Heart right ventricle (tissue), 16 donors: ENCODE data around the gene MALRD1. TPM values are rescaled to one million over a fixed set of nuclear protein-coding genes. Genes with fewer than 3 reads are reported as not detected.

ENCODE experiments used
- ATAC-seq, 8 donors: fragments of 200-7000 bp; cut with Tn5 transposase; one replicate each; pipeline ENCODE4 v1.9.1; 2020; ENCODE audit warnings: mild to moderate bottlenecking in 8 of 8, moderate library complexity in 8 of 8, moderate number of reproducible peaks in 1 of 8
- DNase-seq, 2 donors: peaks; one replicate each; pipeline ENCODE4 v3.0.0-alpha.2; 2020
- H3K27ac ChIP-seq, 10 donors: fragments of 200-600 bp; sonication (generic) in 2 of 10; one replicate each; pipeline versions ENCODE4 v1.5.0 to v1.8.0; 2020 to 2022; ENCODE audit warnings: mild to moderate bottlenecking in 3 of 10
- H3K27me3 ChIP-seq, 7 donors: fragments of 200-600 bp; one replicate each; pipeline ENCODE4 v1.8.0; 2021 to 2022; ENCODE audit warnings: mild to moderate bottlenecking in 2 of 7
- H3K36me3 ChIP-seq, 9 donors: fragments of 200-600 bp; sonication (generic) in 1 of 9; one replicate each; pipeline versions ENCODE4 v1.5.0 to v1.8.0; 2020 to 2022; ENCODE audit warnings: mild to moderate bottlenecking in 2 of 9
- H3K4me1 ChIP-seq, 9 donors: fragments of 200-600 bp; sonication (generic) in 1 of 9; one replicate each; pipeline versions ENCODE4 v1.5.0 to v1.8.0; 2020 to 2022; ENCODE audit warnings: mild to moderate bottlenecking in 4 of 9
- H3K4me3 ChIP-seq, 10 donors: fragments of 200-600 bp; sonication (generic) in 2 of 10; one replicate each; pipeline versions ENCODE4 v1.5.0 to v1.8.0; 2020 to 2022; ENCODE audit warnings: mild to moderate bottlenecking in 7 of 10, moderate library complexity in 2 of 10
- H3K9me3 ChIP-seq, 11 donors: fragments of 200-600 bp in 10 of 11; sonication (generic) in 2 of 11; one replicate each; pipeline versions ENCODE4 v1.5.0 to v1.8.0; 2013 to 2022; ENCODE audit warnings: mild to moderate bottlenecking in 2 of 11, control low read depth in 1 of 11, moderate library complexity in 1 of 11
- CTCF ChIP-seq, 9 donors: fragments of 200-600 bp; sonication (generic) in 2 of 9; IDR thresholded peaks; one replicate each; pipeline versions ENCODE4 v1.5.0 to v1.8.0; 2021 to 2022; ENCODE audit warnings: antibody characterized with exemption in 9 of 9, mild to moderate bottlenecking in 5 of 9, moderate library complexity in 1 of 9
- WGBS, 2 donors: extraction: QIAGEN DNeasy Blood & Tissue Kit; methylation state at CpG; one replicate each; pipeline ENCODE4 v1.1.7; 2013; ENCODE audit warnings: inconsistent platforms in 1 of 2; 5-methylcytosine and 5-hydroxymethylcytosine counted together
- intact Hi-C, 10 donors: fragments of 100-400 bp; cut with DNase I; formaldehyde crosslinking; loops; one replicate each; pipeline versions ENCODE4 v1.11.1 to v1.14.2; 2022
- polyA plus RNA-seq, 2 donors: library from polyadenylated mRNA; stranded (reverse); fragments of 200-250 nt; gene quantifications; one replicate each; pipeline ENCODE4 v1.2.3, GENCODE V29; 2013
- total RNA-seq, 10 donors: library from RNA; stranded (reverse); fragmentation: NEBNext Ultra II Directional in 3 of 10; extraction: Animal tissue kit (Norgen Biotek cat#: 25700) in 3 of 10; gene quantifications; one replicate each; pipeline versions ENCODE4 v1.2.1 to v1.2.4, GENCODE V29; 2021 to 2023
- donor health status: Arrhythmogenic right ventricular cardiomyopathy.
- donor health status: ischemic (EF 13 %, LVEDD 7.1; RV severe dilation, severe dysfunction).
- donor health status: healthy with polysubstance abuse.
- donor health status: DM: no; HTN: yes; CAD: no.
- donor health status: DM: no; HTN: no; CAD: no.
- donor health status: ischemic (EF 25% LVEDD 6.9; RV normal size, moderate dysfunction).
- donor health status: ischemic (EF 25% LVEDD 5.7; RV mildly dilated, moderate dysfunction).
- donor health status: healthy.
- donor health status: DM: yes; HTN: yes; CAD: no.
- donor health status: Ischemic cardiomyopathy.
- donor health status: ischemic (EF 35%, LVEDD 5.7; RV mildly dilated, moderate dysfunction).
- donor health status: nonischemic (EF 11% LVEDD 7.7; RV severe dilation, severe dysfunction).
- donor health status: DM: yes; HTN: yes; CAD: no.
- donor health status: PGD.
- donor health status: ischemic (EF 29% LVEDD 5.4; RV normal size, mild dysfunction).
- donor health status: nonischemic (EF 23%, LVEDD 6.1; RV moderate dilation, normal function).

The MALRD1 gene
- total and polyA plus RNA-seq, 12 donors = 0.10 to 2.2 (median 0.47) TPM

- Histone ChIP-seq H3K27me3 (no peaks in the 10 kb centered on the region), H3K36me3 (no peaks in the 10 kb centered on the region), H3K27ac (no peak overlapping the region), H3K4me3 (no peak overlapping the region), H3K4me1 (no peaks in the 10 kb centered on the region), H3K9me3 (peaks cover 0 to 28% (median 9%) of the 10 kb centered on the region in 11 donors)
- no peak for ATAC-seq
- DNase-seq = no peak
- WGBS, 2 donors = 70 to 78% methylated on average over 3 of the region's 3 CpGs
- intact Hi-C loops = no loop called here
- no peak for TF ChIP-seq CTCF (IDR thresholded peaks at IDR 0.05)
Measured at GRCh38 chr10:19683356-19683755, 634.8 kb downstream of the MALRD1 start.

- H3K4me3 ChIP-seq = no peak overlapping the region
- H3K36me3 ChIP-seq = no peaks in the 10 kb centered on the region
- peak in 1 of 9 donors; percentile 8 for TF ChIP-seq CTCF (IDR thresholded peaks at IDR 0.05)
- no peaks in the 10 kb centered on the region for H3K4me1 ChIP-seq
- 52 to 65% methylated on average over 5 of the region's 5 CpGs for WGBS, 2 donors
- H3K27me3 ChIP-seq = no peaks in the 10 kb centered on the region
- peaks cover 0 to 25% (median 6%) of the 10 kb centered on the region in 11 donors for H3K9me3 ChIP-seq
- DNase-seq (no peak), ATAC-seq (no peak)
- no peak overlapping the region for H3K27ac ChIP-seq
- intact Hi-C loops = no loop called here
Measured at GRCh38 chr10:19683960-19684359, 635.4 kb downstream of the MALRD1 start.

- no peak for DNase-seq
- intact Hi-C loops = no loop called here
Measured at GRCh38 chr10:19688344-19688743, 639.7 kb downstream of the MALRD1 start.

GRCh38 chr10:19689231-19689630 lies 640.6 kb downstream of the MALRD1 start:
- intact Hi-C loops = no loop called here
- no peak overlapping the region for H3K4me3 ChIP-seq
- WGBS, 2 donors = 75 to 78% methylated on average over 3 of the region's 3 CpGs
- H3K27ac ChIP-seq = no peak overlapping the region
- H3K9me3 ChIP-seq = peaks cover 0 to 5% (median 0%) of the 10 kb centered on the region in 11 donors
- no peaks in the 10 kb centered on the region for H3K27me3 ChIP-seq
- no peak for ATAC-seq
- H3K36me3 ChIP-seq = no peaks in the 10 kb centered on the region
- no peak for TF ChIP-seq CTCF (IDR thresholded peaks at IDR 0.05)
- H3K4me1 ChIP-seq = no peaks in the 10 kb centered on the region
- no peak for DNase-seq

More at GRCh38 chr10:19688344-19688743, 639.7 kb downstream of the MALRD1 start:
- Histone ChIP-seq H3K9me3 (peaks cover 0 to 5% (median 0%) of the 10 kb centered on the region in 11 donors), H3K36me3 (no peaks in the 10 kb centered on the region), H3K4me1 (no peaks in the 10 kb centered on the region), H3K27ac (no peak overlapping the region), H3K4me3 (no peak overlapping the region), H3K27me3 (no peaks in the 10 kb centered on the region)
- ATAC-seq = no peak
- no peak for TF ChIP-seq CTCF (IDR thresholded peaks at IDR 0.05)
- 83 to 86% methylated on average over 3 of the region's 3 CpGs for WGBS, 2 donors
